Caki2 (cell line): ENCODE measurements around the gene COL4A2. TPM values are rescaled to one million over a fixed set of nuclear protein-coding genes. Genes with fewer than 3 reads are reported as not detected.
A peak's percentile ranks its signal among the peaks of the same experiment; 100 is the strongest.

Experiments used
- DNase-seq: peaks from one replicate; pipeline ENCODE4 v3.0.0-alpha.2; 2015; ENCODE audit warnings: low read depth
- in situ Hi-C: cut with HindIII; loops from 2 replicates; pipeline ENCODE4 v1.10.0; 2016; ENCODE audit warnings: low sequenced_read_pairs, low pct_unique_long_range_greater_than_20kb, mixed read lengths
- total RNA-seq: library from RNA; depleted of rRNA; stranded (reverse); fragments of >200 nt; shearing (Covaris generic); gene quantifications from 2 replicates; pipeline ENCODE4 v1.2.3, GENCODE V29; 2014; ENCODE audit warnings: low replicate concordance

The COL4A2 gene
- total RNA-seq, 1 experiment from 2014 or later = 412 TPM

GRCh38 chr13:110412132-110412914, 105.2 kb downstream of the COL4A2 start:
- peak; percentile 97 for DNase-seq
- in situ Hi-C loops = no loop called here

GRCh38 chr13:110413016-110413675, 106.1 kb downstream of the COL4A2 start:
- DNase-seq = no peak
- in situ Hi-C loops = no loop called here

GRCh38 chr13:110413676-110414040, 106.6 kb downstream of the COL4A2 start:
- in situ Hi-C loops = no loop called here
- DNase-seq = no peak

GRCh38 chr13:110414283-110414682, 107.2 kb downstream of the COL4A2 start:
- in situ Hi-C loops = no loop called here
- DNase-seq = no peak

- in situ Hi-C loops = no loop called here
- no peak for DNase-seq
Observed at GRCh38 chr13:110414931-110415330, 107.8 kb downstream of the COL4A2 start.

GRCh38 chr13:110415669-110416068, 108.6 kb downstream of the COL4A2 start:
- in situ Hi-C loops = no loop called here

GRCh38 chr13:110416131-110417025, 109.3 kb downstream of the COL4A2 start:
- DNase-seq = no peak
- in situ Hi-C loops = no loop called here

More at GRCh38 chr13:110415669-110416068, 108.6 kb downstream of the COL4A2 start:
- DNase-seq = peak; percentile 49

GRCh38 chr13:110418944-110419343, 111.9 kb downstream of the COL4A2 start:
- in situ Hi-C loops = no loop called here
- no peak for DNase-seq

- in situ Hi-C loops = no loop called here
- peak; percentile 93 for DNase-seq
Observed at GRCh38 chr13:110419381-110419791, 112.3 kb downstream of the COL4A2 start.

- DNase-seq = no peak
- in situ Hi-C loops = no loop called here
Observed at GRCh38 chr13:110419946-110420345, 112.9 kb downstream of the COL4A2 start.

GRCh38 chr13:110420626-110421025, 113.5 kb downstream of the COL4A2 start:
- in situ Hi-C loops = no loop called here
- no peak for DNase-seq

GRCh38 chr13:110421061-110421460, 114.0 kb downstream of the COL4A2 start:
- in situ Hi-C loops = no loop called here
- no peak for DNase-seq

- DNase-seq = no peak
- in situ Hi-C loops = no loop called here
Observed at GRCh38 chr13:110421696-110422385, 114.8 kb downstream of the COL4A2 start.

GRCh38 chr13:110422913-110423688, 116.0 kb downstream of the COL4A2 start:
- in situ Hi-C loops = no loop called here
- DNase-seq = peak; percentile 45

GRCh38 chr13:110423689-110424302, 116.7 kb downstream of the COL4A2 start:
- DNase-seq = no peak
- in situ Hi-C loops = no loop called here

GRCh38 chr13:110424569-110425443, 117.7 kb downstream of the COL4A2 start:
- in situ Hi-C loops = no loop called here
- DNase-seq = no peak
